HepG2 (cell line): Measurements from ENCODE around the gene DDIT4. TPM values are rescaled to one million over a fixed set of nuclear protein-coding genes. Genes with fewer than 3 reads are reported as not detected.

ENCODE experiments used
- MED13 ChIP-seq: sonication (generic); formaldehyde crosslinking; IDR thresholded peaks from 2 replicates; pipeline ENCODE4 v1.5.0; 2020; ENCODE audit warnings: missing genetic modification reagents
- RFX3 ChIP-seq: IDR thresholded peaks from 2 replicates; pipeline ENCODE4 v1.6.1; 2016; ENCODE audit warnings: missing biosample characterization, missing genetic modification reagents
- SALL1 ChIP-seq: sonication (generic); formaldehyde crosslinking; IDR thresholded peaks from 2 replicates; pipeline ENCODE4 v1.8.0; 2022; ENCODE audit warnings: mild to moderate bottlenecking, missing genetic modification reagents
- SIN3A ChIP-seq: IDR thresholded peaks from 2 replicates; pipeline ENCODE4 v1.6.1; 2011; ENCODE audit warnings: low read depth, mild to moderate bottlenecking, control low read depth, low read length, borderline replicate concordance
- ZNF160 ChIP-seq: sonication (generic); formaldehyde crosslinking; IDR thresholded peaks from 2 replicates; pipeline ENCODE4 v1.8.0; 2022; ENCODE audit warnings: mild to moderate bottlenecking, inconsistent platforms, missing genetic modification reagents
- ZNF333 ChIP-seq: sonication (generic); formaldehyde crosslinking; IDR thresholded peaks from 2 replicates; pipeline ENCODE4 v1.4.0; 2020; ENCODE audit warnings: mild to moderate bottlenecking, missing genetic modification reagents, borderline replicate concordance
- ZNF367 ChIP-seq: sonication (generic); formaldehyde crosslinking; IDR thresholded peaks from 2 replicates; pipeline ENCODE4 v1.4.0; 2020; ENCODE audit warnings: missing genetic modification reagents, borderline replicate concordance
- ZNF773 ChIP-seq: sonication (generic); formaldehyde crosslinking; IDR thresholded peaks from 2 replicates; pipeline ENCODE4 v1.4.0; 2020; ENCODE audit warnings: missing genetic modification reagents, borderline replicate concordance
- ZNF792 ChIP-seq: IDR thresholded peaks from 2 replicates; pipeline ENCODE4 v1.6.1; 2016
- ZNF839 ChIP-seq: sonication (generic); formaldehyde crosslinking; IDR thresholded peaks from 2 replicates; pipeline ENCODE4 v1.4.0; 2020; ENCODE audit warnings: missing genetic modification reagents, mild to moderate bottlenecking, borderline replicate concordance
- polyA plus RNA-seq, 8 experiments: library from polyadenylated mRNA; depleted of rRNA in 3 of 8; stranded (reverse) in 7 of 8; unstranded in 1 of 8; fragments of >200 nt; fragmentation: Illumina TruSeq in 4 of 8; extraction: Trizol in 4 of 8; gene quantifications; 2 replicates each; pipeline versions ENCODE4 v1.2.1 to v1.2.3, GENCODE V29; 2011 to 2016; ENCODE audit warnings: low read depth in 4 of 8, missing spikeins in 1 of 8, mixed read lengths in 1 of 8; ENCODE audit not compliant: insufficient read depth in 1 of 8
- total RNA-seq, 5 experiments: library from RNA; depleted of rRNA; stranded (reverse); fragments of >200 nt; fragmentation: Illumina TruSeq; extraction: Trizol; gene quantifications; 2 replicates each; pipeline ENCODE4 v1.2.3, GENCODE V29; 2016; ENCODE audit warnings: low read depth in 1 of 5
- TF ChIP-seq, protein P1 (sequence below): sonication (generic); formaldehyde crosslinking; IDR thresholded peaks from 2 replicates; pipeline ENCODE4 v1.4.0; 2020; ENCODE audit warnings: missing genetic modification reagents
- TF ChIP-seq, protein P2 (sequence below): sonication (generic); formaldehyde crosslinking; IDR thresholded peaks from 2 replicates; pipeline ENCODE4 v1.4.0; 2020; ENCODE audit warnings: mild to moderate bottlenecking, missing genetic modification reagents
- TF ChIP-seq, protein P3 (sequence below): sonication (generic); formaldehyde crosslinking; conservative IDR thresholded peaks from 2 replicates; pipeline ENCODE4 v1.4.0; 2020; ENCODE audit warnings: missing genetic modification reagents
- TF ChIP-seq, protein P4 (sequence below): sonication (generic); formaldehyde crosslinking; IDR thresholded peaks from 2 replicates; pipeline ENCODE4 v1.4.0; 2020; ENCODE audit warnings: missing genetic modification reagents
- TF ChIP-seq, protein P5 (sequence below): sonication (generic); formaldehyde crosslinking; IDR thresholded peaks from 2 replicates; pipeline ENCODE4 v1.4.0; 2020; ENCODE audit warnings: missing genetic modification reagents
- TF ChIP-seq, protein P6 (sequence below): sonication (generic); formaldehyde crosslinking; IDR thresholded peaks from 2 replicates; pipeline ENCODE4 v1.8.1; 2023; ENCODE audit warnings: mild to moderate bottlenecking, inconsistent platforms, moderate library complexity, missing genetic modification reagents, borderline replicate concordance

Gene DDIT4
- total and polyA plus RNA-seq, 2 of the 13 experiments (the other 11 are each of a cell fraction or from before 2014, with no cell fraction given): 35.6 to 40.7 TPM

DNA sequence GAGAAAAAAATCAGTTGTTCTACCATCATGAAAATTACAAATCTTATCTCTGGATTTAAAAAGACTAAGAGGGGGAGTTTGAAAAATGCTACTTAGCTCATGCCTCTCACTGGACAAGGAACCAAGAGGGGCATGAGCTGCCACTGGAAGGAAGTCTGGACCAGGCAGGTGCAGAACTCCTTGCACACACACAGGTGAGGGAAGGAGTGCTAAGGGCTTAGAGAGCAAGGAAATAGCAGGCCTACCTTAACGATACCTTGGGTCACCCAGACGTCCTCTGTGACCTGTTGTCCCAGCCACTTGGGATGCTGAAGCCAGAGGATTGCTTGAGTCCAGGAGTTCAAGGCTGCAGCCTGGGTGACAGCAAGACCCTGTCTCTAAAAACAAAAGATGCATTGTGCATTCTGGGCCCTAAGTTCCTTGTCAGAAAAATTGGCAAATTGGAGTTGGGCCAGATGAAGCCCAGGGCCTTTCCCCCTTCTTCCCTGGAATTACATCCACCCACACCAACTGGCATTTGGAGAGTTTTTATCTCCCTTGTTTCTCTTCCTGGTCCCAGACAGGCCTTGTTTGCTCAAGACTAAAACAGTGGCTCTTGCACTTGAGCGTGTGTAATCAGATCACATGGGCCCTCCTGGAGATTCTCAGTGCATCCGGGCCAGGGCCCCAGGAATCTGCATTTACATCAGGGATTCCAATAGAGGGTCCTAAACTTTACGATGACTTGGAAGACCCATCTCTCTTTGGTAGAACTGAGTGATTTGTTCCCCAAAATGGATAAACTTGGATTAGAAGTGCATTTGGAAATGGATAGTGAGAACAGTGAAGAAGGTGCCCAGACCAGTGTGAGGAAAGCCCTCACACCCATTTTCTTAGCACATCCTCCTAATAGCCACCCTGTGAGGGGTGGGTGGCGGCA, 3.0 kb downstream of the DDIT4 start (continued):
- TF ChIP-seq, protein P1, sequence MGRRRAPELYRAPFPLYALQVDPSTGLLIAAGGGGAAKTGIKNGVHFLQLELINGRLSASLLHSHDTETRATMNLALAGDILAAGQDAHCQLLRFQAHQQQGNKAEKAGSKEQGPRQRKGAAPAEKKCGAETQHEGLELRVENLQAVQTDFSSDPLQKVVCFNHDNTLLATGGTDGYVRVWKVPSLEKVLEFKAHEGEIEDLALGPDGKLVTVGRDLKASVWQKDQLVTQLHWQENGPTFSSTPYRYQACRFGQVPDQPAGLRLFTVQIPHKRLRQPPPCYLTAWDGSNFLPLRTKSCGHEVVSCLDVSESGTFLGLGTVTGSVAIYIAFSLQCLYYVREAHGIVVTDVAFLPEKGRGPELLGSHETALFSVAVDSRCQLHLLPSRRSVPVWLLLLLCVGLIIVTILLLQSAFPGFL: no peak
- TF ChIP-seq ZNF333 (CRISPR knock-in tag): no peak
- TF ChIP-seq, protein P2, sequence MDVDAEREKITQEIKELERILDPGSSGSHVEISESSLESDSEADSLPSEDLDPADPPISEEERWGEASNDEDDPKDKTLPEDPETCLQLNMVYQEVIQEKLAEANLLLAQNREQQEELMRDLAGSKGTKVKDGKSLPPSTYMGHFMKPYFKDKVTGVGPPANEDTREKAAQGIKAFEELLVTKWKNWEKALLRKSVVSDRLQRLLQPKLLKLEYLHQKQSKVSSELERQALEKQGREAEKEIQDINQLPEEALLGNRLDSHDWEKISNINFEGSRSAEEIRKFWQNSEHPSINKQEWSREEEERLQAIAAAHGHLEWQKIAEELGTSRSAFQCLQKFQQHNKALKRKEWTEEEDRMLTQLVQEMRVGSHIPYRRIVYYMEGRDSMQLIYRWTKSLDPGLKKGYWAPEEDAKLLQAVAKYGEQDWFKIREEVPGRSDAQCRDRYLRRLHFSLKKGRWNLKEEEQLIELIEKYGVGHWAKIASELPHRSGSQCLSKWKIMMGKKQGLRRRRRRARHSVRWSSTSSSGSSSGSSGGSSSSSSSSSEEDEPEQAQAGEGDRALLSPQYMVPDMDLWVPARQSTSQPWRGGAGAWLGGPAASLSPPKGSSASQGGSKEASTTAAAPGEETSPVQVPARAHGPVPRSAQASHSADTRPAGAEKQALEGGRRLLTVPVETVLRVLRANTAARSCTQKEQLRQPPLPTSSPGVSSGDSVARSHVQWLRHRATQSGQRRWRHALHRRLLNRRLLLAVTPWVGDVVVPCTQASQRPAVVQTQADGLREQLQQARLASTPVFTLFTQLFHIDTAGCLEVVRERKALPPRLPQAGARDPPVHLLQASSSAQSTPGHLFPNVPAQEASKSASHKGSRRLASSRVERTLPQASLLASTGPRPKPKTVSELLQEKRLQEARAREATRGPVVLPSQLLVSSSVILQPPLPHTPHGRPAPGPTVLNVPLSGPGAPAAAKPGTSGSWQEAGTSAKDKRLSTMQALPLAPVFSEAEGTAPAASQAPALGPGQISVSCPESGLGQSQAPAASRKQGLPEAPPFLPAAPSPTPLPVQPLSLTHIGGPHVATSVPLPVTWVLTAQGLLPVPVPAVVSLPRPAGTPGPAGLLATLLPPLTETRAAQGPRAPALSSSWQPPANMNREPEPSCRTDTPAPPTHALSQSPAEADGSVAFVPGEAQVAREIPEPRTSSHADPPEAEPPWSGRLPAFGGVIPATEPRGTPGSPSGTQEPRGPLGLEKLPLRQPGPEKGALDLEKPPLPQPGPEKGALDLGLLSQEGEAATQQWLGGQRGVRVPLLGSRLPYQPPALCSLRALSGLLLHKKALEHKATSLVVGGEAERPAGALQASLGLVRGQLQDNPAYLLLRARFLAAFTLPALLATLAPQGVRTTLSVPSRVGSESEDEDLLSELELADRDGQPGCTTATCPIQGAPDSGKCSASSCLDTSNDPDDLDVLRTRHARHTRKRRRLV (CRISPR knock-in tag): no peak
- TF ChIP-seq, protein P3, sequence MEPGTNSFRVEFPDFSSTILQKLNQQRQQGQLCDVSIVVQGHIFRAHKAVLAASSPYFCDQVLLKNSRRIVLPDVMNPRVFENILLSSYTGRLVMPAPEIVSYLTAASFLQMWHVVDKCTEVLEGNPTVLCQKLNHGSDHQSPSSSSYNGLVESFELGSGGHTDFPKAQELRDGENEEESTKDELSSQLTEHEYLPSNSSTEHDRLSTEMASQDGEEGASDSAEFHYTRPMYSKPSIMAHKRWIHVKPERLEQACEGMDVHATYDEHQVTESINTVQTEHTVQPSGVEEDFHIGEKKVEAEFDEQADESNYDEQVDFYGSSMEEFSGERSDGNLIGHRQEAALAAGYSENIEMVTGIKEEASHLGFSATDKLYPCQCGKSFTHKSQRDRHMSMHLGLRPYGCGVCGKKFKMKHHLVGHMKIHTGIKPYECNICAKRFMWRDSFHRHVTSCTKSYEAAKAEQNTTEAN: peak; percentile 79
- TF ChIP-seq SALL1: no peak; the same call in 1 of the 2 replicates
- TF ChIP-seq ZNF160 (CRISPR knock-in tag): no peak
- TF ChIP-seq ZNF792: peak; percentile 60; the same call in 1 of the 2 replicates
- TF ChIP-seq ZNF839 (CRISPR knock-in tag): no peak
- TF ChIP-seq ZNF773 (CRISPR knock-in tag): no peak
- TF ChIP-seq, protein P4, sequence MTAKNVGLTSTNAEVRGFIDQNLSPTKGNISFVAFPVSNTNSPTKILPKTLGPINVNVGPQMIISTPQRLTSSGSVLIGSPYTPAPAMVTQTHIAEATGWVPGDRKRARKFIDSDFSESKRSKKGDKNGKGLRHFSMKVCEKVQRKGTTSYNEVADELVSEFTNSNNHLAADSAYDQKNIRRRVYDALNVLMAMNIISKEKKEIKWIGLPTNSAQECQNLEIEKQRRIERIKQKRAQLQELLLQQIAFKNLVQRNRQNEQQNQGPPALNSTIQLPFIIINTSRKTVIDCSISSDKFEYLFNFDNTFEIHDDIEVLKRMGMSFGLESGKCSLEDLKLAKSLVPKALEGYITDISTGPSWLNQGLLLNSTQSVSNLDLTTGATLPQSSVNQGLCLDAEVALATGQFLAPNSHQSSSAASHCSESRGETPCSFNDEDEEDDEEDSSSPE (CRISPR knock-in tag): no peak
- TF ChIP-seq, protein P5, sequence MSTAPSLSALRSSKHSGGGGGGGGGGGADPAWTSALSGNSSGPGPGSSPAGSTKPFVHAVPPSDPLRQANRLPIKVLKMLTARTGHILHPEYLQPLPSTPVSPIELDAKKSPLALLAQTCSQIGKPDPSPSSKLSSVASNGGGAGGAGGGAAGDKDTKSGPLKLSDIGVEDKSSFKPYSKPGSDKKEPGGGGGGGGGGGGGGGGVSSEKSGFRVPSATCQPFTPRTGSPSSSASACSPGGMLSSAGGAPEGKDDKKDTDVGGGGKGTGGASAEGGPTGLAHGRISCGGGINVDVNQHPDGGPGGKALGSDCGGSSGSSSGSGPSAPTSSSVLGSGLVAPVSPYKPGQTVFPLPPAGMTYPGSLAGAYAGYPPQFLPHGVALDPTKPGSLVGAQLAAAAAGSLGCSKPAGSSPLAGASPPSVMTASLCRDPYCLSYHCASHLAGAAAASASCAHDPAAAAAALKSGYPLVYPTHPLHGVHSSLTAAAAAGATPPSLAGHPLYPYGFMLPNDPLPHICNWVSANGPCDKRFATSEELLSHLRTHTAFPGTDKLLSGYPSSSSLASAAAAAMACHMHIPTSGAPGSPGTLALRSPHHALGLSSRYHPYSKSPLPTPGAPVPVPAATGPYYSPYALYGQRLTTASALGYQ (CRISPR knock-in tag): peak; percentile 78
- 0 out of 2 replicates have a peak, but pooled peaks have one; percentile 13 for TF ChIP-seq SIN3A
- no peak for TF ChIP-seq ZNF367 (CRISPR knock-in tag)
- TF ChIP-seq RFX3 (CRISPR knock-in tag): no peak
- no peak for TF ChIP-seq MED13 (CRISPR knock-in tag)
- TF ChIP-seq, protein P6, sequence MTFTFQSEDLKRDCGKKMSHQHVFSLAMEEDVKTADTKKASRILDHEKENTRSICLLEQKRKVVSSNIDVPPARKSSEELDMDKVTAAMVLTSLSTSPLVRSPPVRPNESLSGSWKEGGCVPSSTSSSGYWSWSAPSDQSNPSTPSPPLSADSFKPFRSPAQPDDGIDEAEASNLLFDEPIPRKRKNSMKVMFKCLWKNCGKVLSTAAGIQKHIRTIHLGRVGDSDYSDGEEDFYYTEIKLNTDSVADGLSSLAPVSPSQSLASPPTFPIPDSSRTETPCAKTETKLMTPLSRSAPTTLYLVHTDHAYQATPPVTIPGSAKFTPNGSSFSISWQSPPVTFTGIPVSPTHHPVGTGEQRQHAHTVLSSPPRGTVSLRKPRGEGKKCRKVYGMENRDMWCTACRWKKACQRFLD: 0 out of 2 replicates have a peak, but pooled peaks have one; percentile 50
